ENCODE results near the gene ACBD5. TPM values are rescaled to one million over a fixed set of nuclear protein-coding genes. Genes with fewer than 3 reads are reported as not detected.

ACBD5 gene
- total RNA-seq, 1 donor from 2014 or later = 21.1 TPM

- Mint-ChIP-seq H3K27ac (peak overlapping the region; percentile 30), H3K36me3 (peaks cover 8% of the 10 kb centered on the region), H3K4me1 (ENCODE audit: unreplicated experiment) (peaks cover 12% of the 10 kb centered on the region), H3K4me3 (peak overlapping the region; percentile 89), H3K9me3 (no peaks in the 10 kb centered on the region), H3K27me3 (peaks cover 68% of the 10 kb centered on the region)
- TF ChIP-seq CTCF (conservative IDR thresholded peaks at IDR 0.05) = no peak
- DNase-seq (ENCODE audit: extremely low spot score, unreplicated experiment) = no peak
Observed at GRCh38 chr10:27258492-27258837, 17.9 kb upstream of the ACBD5 start.

- TF ChIP-seq CTCF (conservative IDR thresholded peaks at IDR 0.05) = no peak
- Mint-ChIP-seq H3K4me1 (ENCODE audit: unreplicated experiment) (peaks cover 12% of the 10 kb centered on the region), H3K27ac (no peak overlapping the region), H3K9me3 (no peaks in the 10 kb centered on the region), H3K4me3 (no peak overlapping the region), H3K27me3 (peaks cover 54% of the 10 kb centered on the region), H3K36me3 (peaks cover 8% of the 10 kb centered on the region)
- DNase-seq (ENCODE audit: extremely low spot score, unreplicated experiment) = no peak
Observed at GRCh38 chr10:27256299-27257189, 15.9 kb upstream of the ACBD5 start.

GRCh38 chr10:27253576-27253975 lies 13.0 kb upstream of the ACBD5 start:
- H3K9me3 Mint-ChIP-seq = no peaks in the 10 kb centered on the region
- TF ChIP-seq CTCF (conservative IDR thresholded peaks at IDR 0.05) = no peak
- H3K36me3 Mint-ChIP-seq = peaks cover 3% of the 10 kb centered on the region
- H3K27ac Mint-ChIP-seq = no peak overlapping the region
- peaks cover 29% of the 10 kb centered on the region for H3K27me3 Mint-ChIP-seq
- DNase-seq (ENCODE audit: extremely low spot score, unreplicated experiment) = no peak
- peaks cover 5% of the 10 kb centered on the region for H3K4me1 Mint-ChIP-seq (ENCODE audit: unreplicated experiment)
- H3K4me3 Mint-ChIP-seq = peak overlapping the region; percentile 55

- H3K4me3 Mint-ChIP-seq = peak overlapping the region; percentile 81
- DNase-seq (ENCODE audit: extremely low spot score, unreplicated experiment) = no peak
- H3K36me3 Mint-ChIP-seq = no peaks in the 10 kb centered on the region
- no peaks in the 10 kb centered on the region for H3K9me3 Mint-ChIP-seq
- peak overlapping the region; percentile 77 for H3K27ac Mint-ChIP-seq
- H3K4me1 Mint-ChIP-seq (ENCODE audit: unreplicated experiment) = no peaks in the 10 kb centered on the region
- TF ChIP-seq CTCF (conservative IDR thresholded peaks at IDR 0.05) = peak; percentile 64
- H3K27me3 Mint-ChIP-seq = peaks cover 17% of the 10 kb centered on the region
Observed at GRCh38 chr10:27252267-27253000, 11.8 kb upstream of the ACBD5 start.

- Mint-ChIP-seq H3K27me3 (peaks cover 11% of the 10 kb centered on the region), H3K4me3 (no peak overlapping the region), H3K36me3 (no peaks in the 10 kb centered on the region), H3K4me1 (ENCODE audit: unreplicated experiment) (no peaks in the 10 kb centered on the region), H3K9me3 (no peaks in the 10 kb centered on the region), H3K27ac (no peak overlapping the region)
- TF ChIP-seq CTCF (conservative IDR thresholded peaks at IDR 0.05) = no peak
- no peak for DNase-seq (ENCODE audit: extremely low spot score, unreplicated experiment)
Observed at GRCh38 chr10:27251554-27251953, 11.0 kb upstream of the ACBD5 start.

All from type B pancreatic cell (in vitro differentiated cells).